Activated naive CD8-positive, alpha-beta T cell treated with anti-CD3 and anti-CD28 coated beads, Interleukin-2, amount 50 U/mL, for 24 hours (primary cell): ENCODE data around the gene ART3.

Experiments used
- ATAC-seq: fragments of 150-1000 bp; cut with Tn5 transposase; one replicate; pipeline ENCODE4 v1.10.0; 2021
- DNase-seq: peaks from one replicate; pipeline ENCODE4 v3.0.0; 2021
- H3K27ac Mint-ChIP-seq: one replicate; pipeline ENCODE4 v1.8.0; 2021; ENCODE audit warnings: mild to moderate bottlenecking, mixed read lengths
- H3K27me3 Mint-ChIP-seq: one replicate; pipeline ENCODE4 v1.8.0; 2021; ENCODE audit warnings: mixed read lengths
- H3K36me3 Mint-ChIP-seq: one replicate; pipeline ENCODE4 v1.8.0; 2021; ENCODE audit warnings: low read depth, mixed read lengths
- H3K4me1 Mint-ChIP-seq: one replicate; pipeline ENCODE4 v1.8.0; 2021; ENCODE audit warnings: mixed read lengths
- H3K4me3 Mint-ChIP-seq: one replicate; pipeline ENCODE4 v1.8.0; 2021; ENCODE audit warnings: mild to moderate bottlenecking, moderate library complexity, mixed read lengths
- H3K9me3 Mint-ChIP-seq: one replicate; pipeline ENCODE4 v1.8.0; 2021; ENCODE audit warnings: mixed read lengths

Gene ART3

DNA sequence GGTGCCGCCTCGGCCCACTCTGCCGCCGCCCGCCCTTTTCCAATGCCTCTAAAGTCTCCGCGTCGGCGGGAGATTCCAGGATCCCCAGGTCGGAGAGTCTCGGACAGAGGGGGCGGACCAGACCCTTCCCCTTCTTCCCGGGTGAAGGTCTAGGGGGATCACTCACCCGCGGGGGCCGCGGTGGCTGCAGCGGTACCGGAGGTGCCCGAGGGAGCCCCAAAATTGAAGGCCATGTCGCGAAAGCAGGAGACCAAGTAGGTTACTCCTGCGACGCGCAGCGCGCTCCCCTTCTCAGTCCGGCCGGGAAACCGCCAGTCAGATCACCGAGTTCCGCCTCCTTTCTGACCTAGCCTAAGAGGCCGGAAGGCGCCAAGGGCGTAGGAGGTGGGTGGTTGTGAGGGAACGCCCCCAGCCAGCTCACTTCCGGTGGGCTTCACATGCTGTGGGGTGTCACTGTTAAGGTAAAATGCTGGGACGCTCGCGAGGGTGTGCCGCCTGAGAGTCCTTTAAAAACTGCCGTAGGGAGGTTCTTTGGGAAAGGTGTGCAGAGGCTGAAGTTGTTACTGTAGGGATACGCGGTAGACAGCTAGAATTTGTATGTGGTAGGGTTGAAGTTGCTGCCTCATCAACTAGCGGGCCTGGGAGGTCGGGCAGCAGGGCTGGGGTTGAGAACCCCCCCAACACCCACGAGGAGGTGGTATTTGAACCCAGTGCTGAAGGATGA lies 73.8 kb downstream of the ART3 start, which contains the start of gene NUP54:
TSS of gene NUP54 (minus strand) at position 256 of the 724 bp plus-strand sequence. CDS start at position 233, 23 bp downstream.
- Mint-ChIP-seq H3K4me1 (peaks cover 34% of the 10 kb centered on the region), H3K4me3 (peak within 1 kb of the TSS; percentile 97), H3K36me3 (peaks cover 16% of the 10 kb centered on the region), H3K9me3 (no peaks in the 10 kb centered on the region), H3K27ac (peak within 1 kb of the TSS; percentile 95), H3K27me3 (no peaks in the 10 kb centered on the region)
- ATAC-seq (peak; percentile 98), DNase-seq (peak; percentile 96)

DNA sequence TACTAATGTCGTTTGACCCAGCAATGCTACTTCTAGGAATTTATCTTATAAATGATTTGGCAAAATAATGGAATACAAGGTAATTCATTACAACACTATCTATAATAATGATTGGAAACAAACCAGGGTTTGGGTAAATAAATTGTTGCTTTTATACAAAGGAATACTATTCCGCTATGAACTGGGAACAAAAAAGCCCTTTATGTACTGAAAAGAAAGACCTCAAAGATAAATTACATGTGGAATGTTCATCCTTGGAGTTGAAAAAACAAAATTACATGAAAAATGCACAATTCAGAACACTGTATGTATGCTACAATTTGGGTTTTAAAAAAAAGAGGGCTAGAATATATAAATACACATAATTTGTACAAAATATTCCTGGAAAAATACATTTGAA lies 78.8 kb downstream of the ART3 start:
- Mint-ChIP-seq H3K36me3 (no peaks in the 10 kb centered on the region), H3K27ac (no peak overlapping the region), H3K9me3 (peaks cover 5% of the 10 kb centered on the region), H3K4me1 (peaks cover 11% of the 10 kb centered on the region), H3K4me3 (no peak overlapping the region), H3K27me3 (no peaks in the 10 kb centered on the region)
- no peak for ATAC-seq
- no peak for DNase-seq

DNA sequence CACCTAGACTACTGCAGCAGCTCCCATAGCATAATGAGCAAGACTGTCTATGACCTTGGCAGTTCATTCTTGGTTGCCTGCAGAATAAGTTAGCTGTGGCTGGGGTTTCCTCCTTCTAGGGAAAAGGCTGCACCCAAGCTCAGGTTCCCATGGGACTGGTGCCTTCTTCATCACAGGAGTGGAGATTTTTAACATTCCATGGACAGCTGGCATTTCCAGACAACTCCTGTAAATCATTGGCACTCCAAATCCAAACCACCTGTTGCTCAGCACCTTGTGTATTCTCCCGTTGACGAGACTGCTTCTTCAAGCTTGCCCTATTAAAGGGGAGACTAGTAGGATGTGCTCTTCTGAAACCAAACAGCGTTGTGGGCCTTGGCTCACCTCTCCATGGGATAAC lies 81.5 kb downstream of the ART3 start:
- DNase-seq (no peak), ATAC-seq (no peak)
- Mint-ChIP-seq H3K4me1 (no peaks in the 10 kb centered on the region), H3K4me3 (no peak overlapping the region), H3K36me3 (peaks cover 1% of the 10 kb centered on the region), H3K27me3 (no peaks in the 10 kb centered on the region), H3K27ac (no peak overlapping the region), H3K9me3 (peaks cover 5% of the 10 kb centered on the region)

DNA sequence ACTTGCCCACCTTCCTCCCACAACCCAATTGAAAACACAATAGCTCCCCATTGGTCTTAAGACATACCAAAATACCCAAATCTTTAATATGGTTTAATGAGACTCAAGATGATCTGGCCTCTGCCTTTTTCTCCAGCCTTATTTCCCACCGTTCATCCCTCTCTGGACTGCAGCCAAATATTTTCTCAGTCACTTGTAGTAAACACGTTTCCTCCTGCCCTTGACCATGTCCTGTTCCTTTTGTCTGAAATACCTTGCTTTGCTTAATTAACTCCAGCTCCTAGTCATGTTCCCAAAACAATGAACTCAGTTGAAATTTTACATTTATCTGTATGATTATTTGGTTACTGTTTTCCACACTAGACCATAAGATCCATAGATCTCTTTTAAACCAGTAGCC lies 82.1 kb downstream of the ART3 start:
- ATAC-seq: no peak
- H3K27ac Mint-ChIP-seq: no peak overlapping the region
- no peaks in the 10 kb centered on the region for H3K4me1 Mint-ChIP-seq
- peaks cover 5% of the 10 kb centered on the region for H3K9me3 Mint-ChIP-seq
- no peaks in the 10 kb centered on the region for H3K27me3 Mint-ChIP-seq
- H3K36me3 Mint-ChIP-seq: peaks cover 5% of the 10 kb centered on the region
- H3K4me3 Mint-ChIP-seq: no peak overlapping the region
- no peak for DNase-seq

DNA sequence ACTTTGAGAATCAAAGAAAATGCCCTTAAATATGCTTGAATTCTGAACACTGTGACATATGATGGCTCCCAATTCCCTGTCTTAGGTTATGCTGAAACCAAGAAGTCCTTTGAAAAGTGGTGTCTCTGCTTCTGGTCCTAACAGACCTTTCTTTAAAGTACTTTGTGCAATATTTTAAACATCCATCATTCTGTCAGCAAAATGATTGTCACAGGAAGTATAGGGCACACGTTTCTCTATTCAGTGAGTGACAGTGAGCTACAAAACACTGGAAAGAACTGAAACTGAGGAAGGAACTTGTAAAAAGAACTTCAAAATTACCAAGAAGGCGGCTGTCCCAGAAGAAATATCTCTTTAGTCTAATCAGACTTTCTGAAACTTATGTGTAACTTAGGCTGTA lies 85.8 kb downstream of the ART3 start:
- no peak for DNase-seq
- H3K27ac Mint-ChIP-seq: no peak overlapping the region
- H3K9me3 Mint-ChIP-seq: no peaks in the 10 kb centered on the region
- no peaks in the 10 kb centered on the region for H3K27me3 Mint-ChIP-seq
- peaks cover 9% of the 10 kb centered on the region for H3K36me3 Mint-ChIP-seq
- ATAC-seq: no peak
- no peaks in the 10 kb centered on the region for H3K4me1 Mint-ChIP-seq
- no peak overlapping the region for H3K4me3 Mint-ChIP-seq
